Measurements from ENCODE around the gene BICRA. TPM values are rescaled to one million over a fixed set of nuclear protein-coding genes. Genes with fewer than 3 reads are reported as not detected.

BICRA gene
- total and polyA plus RNA-seq, 9 of the 15 experiments (the other 6 are each of a cell fraction or from before 2014, with no cell fraction given) = 0.01 to 8.8 (median 1.2) TPM

- TF ChIP-seq ZNF592 (IDR thresholded peaks at IDR 0.05) = peak; percentile 71; the same call in 1 of the 2 replicates
- TF ChIP-seq LEF1 (IDR thresholded peaks at IDR 0.05) = 0 out of 2 replicates have a peak, but pooled peaks have one; percentile 23
- TF ChIP-seq RBFOX2 (IDR thresholded peaks at IDR 0.05; ENCODE audit: low read depth, low read length) = peak; percentile 0; the same call in 1 of the 2 replicates
- TF ChIP-seq MAFF (IDR thresholded peaks at IDR 0.05; ENCODE audit: low read length) = no peak
- TF ChIP-seq GATAD2A (IDR thresholded peaks at IDR 0.05) = 0 out of 2 replicates have a peak, but pooled peaks have one; percentile 15
- peak; percentile 20 for TF ChIP-seq TAF1 (IDR thresholded peaks at IDR 0.05; ENCODE audit: control insufficient read depth, extremely low read depth, insufficient read depth, low read length, severe bottlenecking)
- no peak for TF ChIP-seq HDAC3 (IDR thresholded peaks at IDR 0.05; ENCODE audit: borderline replicate concordance, partially characterized antibody)
- no peak for TF ChIP-seq MNT (conservative IDR thresholded peaks at IDR 0.05)
- no peak for TF ChIP-seq PHB2 (IDR thresholded peaks at IDR 0.05; ENCODE audit: low read depth)
- peak in 1 of 2 experiments; percentile 44; a peak in 1 of 4 replicates for TF ChIP-seq RCOR1 (IDR thresholded peaks at IDR 0.05; ENCODE audit: borderline replicate concordance in 1 of 2, low read depth in 2 of 2, low read length in 2 of 2)
- TF ChIP-seq ZNF766 (CRISPR knock-in tag; conservative IDR thresholded peaks at IDR 0.05) = no peak
- TF ChIP-seq TEAD1 (CRISPR knock-in tag; IDR thresholded peaks at IDR 0.05) = peak; percentile 72 to 98; a peak in 3 of 4 replicates
- no peak for TF ChIP-seq SIN3B (IDR thresholded peaks at IDR 0.05; ENCODE audit: low read depth)
- peak; percentile 43; the same call in 1 of the 2 replicates for TF ChIP-seq MTA3 (IDR thresholded peaks at IDR 0.05; ENCODE audit: borderline replicate concordance)
- peak; percentile 44; the same call in 1 of the 2 replicates for TF ChIP-seq RNF2 (IDR thresholded peaks at IDR 0.05)
- no peak for TF ChIP-seq ZNF77 (CRISPR knock-in tag; IDR thresholded peaks at IDR 0.05)
- no peak for TF ChIP-seq LARP7 (IDR thresholded peaks at IDR 0.05)
- TF ChIP-seq NFXL1 (CRISPR knock-in tag; IDR thresholded peaks at IDR 0.05) = no peak
- no peak for TF ChIP-seq ARHGAP35 (IDR thresholded peaks at IDR 0.05; ENCODE audit: partially characterized antibody)
- no peak for TF ChIP-seq ZNF707 (CRISPR knock-in tag; conservative IDR thresholded peaks at IDR 0.05)
- no peak for TF ChIP-seq TAF9B (IDR thresholded peaks at IDR 0.05; ENCODE audit: partially characterized antibody)
Observed at GRCh38 chr19:47729468-47729798, 120.5 kb downstream of the BICRA start (continued).

Data from K562 (cell line).